GM12878 (cell line): ENCODE measurements around the gene DCDC2C. TPM values are rescaled to one million over a fixed set of nuclear protein-coding genes. Genes with fewer than 3 reads are reported as not detected.

Experiments
- ATAC-seq: fragments of 200-7000 bp; cut with Tn5 transposase; 3 replicates; pipeline ENCODE4 v1.9.1; 2020; ENCODE audit warnings: mild to moderate bottlenecking, moderate library complexity
- BruUV-seq: library from RNA; stranded (reverse); fragments of 400-500 nt; replicated peaks from 2 replicates; lab custom pipeline; 2021; lab: Mats Ljungman, UMichigan
- CTCF ChIA-PET: fragments of 300-600 bp; sonication (Branson Sonifier 250); formaldehyde crosslinking; extraction: SDS; loops from one replicate; lab custom pipeline; 2021; ENCODE audit warnings: inconsistent platforms; lab: Yijun Ruan, JAX
- POLR2A ChIA-PET: fragments of 350-600 bp; formaldehyde crosslinking; extraction: SDS; loops from one replicate; lab custom pipeline; 2021; ENCODE audit warnings: inconsistent platforms; lab: Charles Lee
- RAD21 ChIA-PET: fragments of 300-600 bp; sonication (Branson Sonifier 250); formaldehyde crosslinking; loops from one replicate; lab custom pipeline; 2023; ENCODE audit warnings: antibody characterized with exemption; ENCODE audit not compliant: unreplicated experiment; lab: Charles Lee
- SMC1A ChIA-PET: fragments of 300-600 bp; sonication (Branson Sonifier 250); formaldehyde crosslinking; loops from one replicate; lab custom pipeline; 2023; ENCODE audit not compliant: unreplicated experiment, uncharacterized antibody; lab: Charles Lee
- DNase-seq: peaks from one replicate; pipeline ENCODE4 v3.0.0-alpha.2; 2011; ENCODE audit warnings: low read depth, low spot score
- FAIRE-seq: peaks from 3 replicates; lab custom pipeline; 2011; peaks lifted over from hg19 to GRCh38; lab: Jason Lieb, UNC
- H2AFZ ChIP-seq: 2 replicates; pipeline ENCODE4 v1.6.0; 2011; ENCODE audit warnings: low read depth, low read length, control low read depth; ENCODE audit not compliant: control insufficient read depth
- H3K27ac ChIP-seq: 2 replicates; pipeline ENCODE4 v1.5.1; 2011; ENCODE audit warnings: control low read depth; ENCODE audit not compliant: control insufficient read depth, insufficient read depth
- H3K27me3 ChIP-seq, 2 experiments: replicated peaks in 1 of 2; 2 replicates each; pipeline versions ENCODE4 v1.6.0 to v1.6.1; 2011; ENCODE audit warnings: low read length in 1 of 2; ENCODE audit not compliant: control insufficient read depth in 2 of 2, insufficient read depth in 2 of 2
- H3K36me3 ChIP-seq, 2 experiments: 2 replicates each; pipeline ENCODE4 v1.5.1; 2011; ENCODE audit warnings: low read length in 1 of 2; ENCODE audit not compliant: control insufficient read depth in 2 of 2, insufficient read depth in 2 of 2
- H3K4me1 ChIP-seq: 2 replicates; pipeline ENCODE4 v1.6.1; 2011; ENCODE audit warnings: mild to moderate bottlenecking, low read length, moderate library complexity, mixed read lengths; ENCODE audit not compliant: control insufficient read depth, insufficient read depth
- H3K4me2 ChIP-seq: 2 replicates; pipeline ENCODE4 v1.6.0; 2011; ENCODE audit warnings: control low read depth; ENCODE audit not compliant: control insufficient read depth, insufficient read depth
- H3K4me3 ChIP-seq: fragments of 200-600 bp; sonication (generic); 2 replicates; pipeline ENCODE4 v1.5.1; 2016
- H3K79me2 ChIP-seq: 2 replicates; pipeline ENCODE4 v1.6.0; 2011; ENCODE audit warnings: low read length; ENCODE audit not compliant: control insufficient read depth, insufficient read depth
- H3K9ac ChIP-seq: 2 replicates; pipeline ENCODE4 v1.8.0; 2011; ENCODE audit warnings: low read length, control low read depth, mixed read lengths; ENCODE audit not compliant: control insufficient read depth, insufficient read depth
- H3K9me3 ChIP-seq: replicated peaks from 3 replicates; pipeline ENCODE4 v1.5.1; 2011; ENCODE audit warnings: mild to moderate bottlenecking, low read length; ENCODE audit not compliant: control insufficient read depth, insufficient read depth
- H4K20me1 ChIP-seq: 2 replicates; pipeline ENCODE4 v1.6.0; 2011; ENCODE audit not compliant: control insufficient read depth, insufficient read depth
- RB1 ChIP-seq: fragments of 450-650 bp; formaldehyde crosslinking; IDR thresholded peaks from 2 replicates; pipeline ENCODE4 v1.6.1; 2017; ENCODE audit warnings: mild to moderate bottlenecking, borderline replicate concordance
- RELA ChIP-seq: fragments of 450-650 bp; IDR thresholded peaks from 2 replicates; pipeline ENCODE4 v1.8.0; 2014; ENCODE audit warnings: borderline replicate concordance; ENCODE audit not compliant: partially characterized antibody
- ZBTB11 ChIP-seq: fragments of 450-650 bp; formaldehyde crosslinking; IDR thresholded peaks from 2 replicates; pipeline ENCODE4 v1.5.0; 2022; ENCODE audit warnings: mild to moderate bottlenecking, missing genetic modification characterization
- WGBS: methylation state at CpG from one replicate; pipeline ENCODE4 v1.1.6; 2016; ENCODE audit warnings: low lambda C conversion rate; ENCODE audit not compliant: insufficient replicate concordance, insufficient coverage; ENCODE audit errors: missing lambda C conversion rate; 5-methylcytosine and 5-hydroxymethylcytosine counted together
- in situ Hi-C: fragments of 300-500 bp; cut with MboI; formaldehyde crosslinking; loops from 9 replicates; pipeline ENCODE4 v1.14.3; 2018; ENCODE audit warnings: mixed read lengths
- intact Hi-C: fragments of 100-400 bp; cut with micrococcal nuclease; formaldehyde crosslinking; loops from one replicate; pipeline ENCODE4 v1.14.2; 2022; ENCODE audit not compliant: unreplicated experiment
- polyA plus RNA-seq, 11 experiments: library from polyadenylated mRNA; depleted of rRNA in 4 of 11; unstranded in 6 of 11; stranded (reverse) in 5 of 11; fragments of >200 nt; fragmentation: Nextera tagmentation in 4 of 11; fragmentation: Illumina TruSeq in 1 of 11; extraction: Ambion mirVana in 4 of 11; extraction: Trizol in 1 of 11; gene quantifications; 1 replicate in 1 of 11; 2 replicates in 10 of 11; pipeline versions ENCODE4 v1.2.1 to v1.2.3, GENCODE V29; 2011 to 2016; ENCODE audit warnings: inconsistent platforms in 2 of 11, missing spikeins in 2 of 11, low read depth in 1 of 11
- total RNA-seq, 4 experiments: library from RNA; depleted of rRNA in 3 of 4; stranded (reverse); fragments of >200 nt in 3 of 4; fragmentation: Illumina TruSeq in 1 of 4; extraction: Trizol in 1 of 4; gene quantifications; 2 replicates each; pipeline versions ENCODE4 v1.2.1 to v1.2.3, GENCODE V29; 2013 to 2021

Gene DCDC2C
- total and polyA plus RNA-seq, 10 of the 15 experiments (the other 5 are each of a cell fraction or from before 2014, with no cell fraction given), result not detected

GRCh38 chr2:3847397-3848052 is 144.2 kb downstream of the DCDC2C start:
- 14% methylated on average over 9 of the region's 9 CpGs for WGBS
- Histone ChIP-seq H3K9ac (no peak overlapping the region), H3K4me2 (no peak overlapping the region), H3K79me2 (no peaks in the 10 kb centered on the region), H3K4me1 (no peaks in the 10 kb centered on the region), H2AFZ (no peak overlapping the region), H3K4me3 (no peak overlapping the region), H3K27me3 (no peaks in the 10 kb centered on the region), H3K27ac (no peak overlapping the region), H3K9me3 (no peaks in the 10 kb centered on the region), H4K20me1 (no peaks in the 10 kb centered on the region)
- ATAC-seq (no peak), FAIRE-seq (no peak), DNase-seq (no peak)
- intact Hi-C loops (no loop called here), in situ Hi-C loops (no loop called here)
- POLR2A ChIA-PET, result no interaction called here
- RAD21 ChIA-PET, result no interaction called here
- no TSS peak for BruUV-seq
- SMC1A ChIA-PET, result no interaction called here
- CTCF ChIA-PET, result no interaction called here
- no peak for TF ChIP-seq ZBTB11 (CRISPR knock-in tag)
- no peak for TF ChIP-seq RB1
- TF ChIP-seq RELA, result no peak
- TF ChIP-seq, all 136 proteins: peak for 0
- H3K36me3 ChIP-seq, result no peaks in the 10 kb centered on the region
